SK-N-MC (cell line): ENCODE results near the gene FBXO11.

Experiments
- EZH2 ChIP-seq: fragments of 200-600 bp; sonication (generic); IDR thresholded peaks from one replicate; pipeline ENCODE4 v1.6.1; 2017; ENCODE audit warnings: antibody characterized with exemption
- POLR2AphosphoS5 ChIP-seq: IDR thresholded peaks from 2 replicates; pipeline ENCODE4 v1.6.1; 2012; ENCODE audit warnings: mild to moderate bottlenecking, low read depth, low read length, borderline replicate concordance

DNA sequence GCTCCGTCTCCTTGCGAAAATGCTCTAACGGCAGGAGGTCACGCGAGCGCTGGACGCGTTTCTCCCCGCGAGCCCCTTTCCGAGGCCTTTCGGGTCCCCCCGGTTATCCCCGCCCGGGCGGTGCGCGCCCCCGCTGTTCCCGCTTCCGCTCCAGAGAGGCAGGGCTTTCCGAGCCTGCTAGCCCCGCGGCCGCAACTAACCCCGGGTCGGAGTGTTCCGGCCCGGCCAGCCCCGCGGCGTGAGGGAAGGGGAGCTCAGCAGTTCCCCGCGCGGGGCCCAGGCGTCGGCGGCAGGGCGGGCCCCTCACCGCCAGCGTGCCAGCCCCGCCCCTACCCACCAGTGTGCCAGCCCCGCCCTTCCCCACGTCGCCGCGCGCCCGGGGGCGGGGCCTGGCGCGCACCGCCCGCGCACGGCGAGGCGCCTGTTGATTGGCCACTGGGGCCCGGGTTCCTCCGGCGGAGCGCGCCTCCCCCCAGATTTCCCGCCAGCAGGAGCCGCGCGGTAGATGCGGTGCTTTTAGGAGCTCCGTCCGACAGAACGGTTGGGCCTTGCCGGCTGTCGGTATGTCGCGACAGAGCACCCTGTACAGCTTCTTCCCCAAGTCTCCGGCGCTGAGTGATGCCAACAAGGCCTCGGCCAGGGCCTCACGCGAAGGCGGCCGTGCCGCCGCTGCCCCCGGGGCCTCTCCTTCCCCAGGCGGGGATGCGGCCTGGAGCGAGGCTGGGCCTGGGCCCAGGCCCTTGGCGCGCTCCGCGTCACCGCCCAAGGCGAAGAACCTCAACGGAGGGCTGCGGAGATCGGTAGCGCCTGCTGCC, 123.4 kb downstream of the FBXO11 start, which contains the start of gene MSH6:
- TF ChIP-seq EZH2 (no peak), POLR2AphosphoS5 (peak; percentile 86)
